ENCODE data around the gene PIP4K2C. TPM values are rescaled to one million over a fixed set of nuclear protein-coding genes. Genes with fewer than 3 reads are reported as not detected.

The PIP4K2C gene
- total RNA-seq, 1 donor from 2014 or later: 27.5 TPM

- no peak for DNase-seq
- H3K36me3 Mint-ChIP-seq (ENCODE audit: unreplicated experiment): no peaks in the 10 kb centered on the region
- peak overlapping the region; percentile 74 for H3K27ac Mint-ChIP-seq (ENCODE audit: unreplicated experiment)
- peaks cover 15% of the 10 kb centered on the region for H3K9me3 Mint-ChIP-seq (ENCODE audit: unreplicated experiment)
- peaks cover 24% of the 10 kb centered on the region for H3K27me3 Mint-ChIP-seq (ENCODE audit: unreplicated experiment)
- H3K4me3 Mint-ChIP-seq (ENCODE audit: unreplicated experiment): peak overlapping the region; percentile 97
- TF ChIP-seq CTCF (IDR thresholded peaks at IDR 0.05; ENCODE audit: partially characterized antibody, unreplicated experiment): no peak
- peaks cover 41% of the 10 kb centered on the region for H3K4me1 Mint-ChIP-seq (ENCODE audit: low read depth, unreplicated experiment)
Measured at GRCh38 chr12:57552306-57552651, 38.7 kb upstream of the PIP4K2C start.

GRCh38 chr12:57552835-57553313 is 38.1 kb upstream of the PIP4K2C start:
- no peak for DNase-seq

GRCh38 chr12:57553343-57554202 is 37.4 kb upstream of the PIP4K2C start:
- Mint-ChIP-seq H3K4me3 (ENCODE audit: unreplicated experiment) (peak overlapping the region; percentile 97), H3K4me1 (ENCODE audit: low read depth, unreplicated experiment) (peaks cover 38% of the 10 kb centered on the region), H3K36me3 (ENCODE audit: unreplicated experiment) (no peaks in the 10 kb centered on the region), H3K9me3 (ENCODE audit: unreplicated experiment) (peaks cover 12% of the 10 kb centered on the region), H3K27me3 (ENCODE audit: unreplicated experiment) (peaks cover 24% of the 10 kb centered on the region), H3K27ac (ENCODE audit: unreplicated experiment) (peak overlapping the region; percentile 74)
- TF ChIP-seq CTCF (IDR thresholded peaks at IDR 0.05; ENCODE audit: partially characterized antibody, unreplicated experiment): no peak
- peak; percentile 84 for DNase-seq

More at GRCh38 chr12:57552835-57553313, 38.1 kb upstream of the PIP4K2C start:
- Mint-ChIP-seq H3K9me3 (ENCODE audit: unreplicated experiment) (peaks cover 12% of the 10 kb centered on the region), H3K36me3 (ENCODE audit: unreplicated experiment) (no peaks in the 10 kb centered on the region), H3K4me1 (ENCODE audit: low read depth, unreplicated experiment) (peaks cover 38% of the 10 kb centered on the region), H3K27me3 (ENCODE audit: unreplicated experiment) (peaks cover 24% of the 10 kb centered on the region), H3K4me3 (ENCODE audit: unreplicated experiment) (peak overlapping the region; percentile 97), H3K27ac (ENCODE audit: unreplicated experiment) (peak overlapping the region; percentile 74)
- no peak for TF ChIP-seq CTCF (IDR thresholded peaks at IDR 0.05; ENCODE audit: partially characterized antibody, unreplicated experiment)

GRCh38 chr12:57554453-57554852 is 36.5 kb upstream of the PIP4K2C start:
- DNase-seq: no peak
- H3K4me1 Mint-ChIP-seq (ENCODE audit: low read depth, unreplicated experiment): peaks cover 34% of the 10 kb centered on the region
- H3K9me3 Mint-ChIP-seq (ENCODE audit: unreplicated experiment): peaks cover 12% of the 10 kb centered on the region
- no peaks in the 10 kb centered on the region for H3K36me3 Mint-ChIP-seq (ENCODE audit: unreplicated experiment)
- H3K27ac Mint-ChIP-seq (ENCODE audit: unreplicated experiment): no peak overlapping the region
- TF ChIP-seq CTCF (IDR thresholded peaks at IDR 0.05; ENCODE audit: partially characterized antibody, unreplicated experiment): no peak
- peak overlapping the region; percentile 97 for H3K4me3 Mint-ChIP-seq (ENCODE audit: unreplicated experiment)
- peaks cover 20% of the 10 kb centered on the region for H3K27me3 Mint-ChIP-seq (ENCODE audit: unreplicated experiment)

DNA sequence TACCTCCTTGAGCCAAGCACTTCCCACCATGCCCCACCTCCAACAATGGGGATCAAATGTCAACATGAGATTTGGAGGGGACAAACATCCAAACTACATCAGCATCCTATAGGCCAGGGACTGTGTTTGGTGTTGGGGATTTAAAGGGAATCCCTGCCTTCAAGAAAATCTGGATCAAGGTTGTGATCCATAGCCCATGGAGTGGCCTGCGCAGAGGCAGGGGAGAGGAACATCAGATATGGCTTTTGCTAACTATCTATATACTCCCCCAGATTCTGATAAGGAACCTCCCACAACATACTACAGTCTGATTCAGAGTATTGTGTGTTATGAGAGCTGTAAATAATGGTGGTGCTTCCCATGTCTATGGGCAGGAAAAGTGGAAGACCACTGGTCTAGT is 36.1 kb upstream of the PIP4K2C start:
- H3K36me3 Mint-ChIP-seq (ENCODE audit: unreplicated experiment): no peaks in the 10 kb centered on the region
- H3K4me1 Mint-ChIP-seq (ENCODE audit: low read depth, unreplicated experiment): peaks cover 34% of the 10 kb centered on the region
- no peak for DNase-seq
- H3K9me3 Mint-ChIP-seq (ENCODE audit: unreplicated experiment): peaks cover 12% of the 10 kb centered on the region
- no peak for TF ChIP-seq CTCF (IDR thresholded peaks at IDR 0.05; ENCODE audit: partially characterized antibody, unreplicated experiment)
- peak overlapping the region; percentile 17 for H3K27ac Mint-ChIP-seq (ENCODE audit: unreplicated experiment)
- H3K27me3 Mint-ChIP-seq (ENCODE audit: unreplicated experiment): peaks cover 19% of the 10 kb centered on the region
- peak overlapping the region; percentile 97 for H3K4me3 Mint-ChIP-seq (ENCODE audit: unreplicated experiment)
